ENCODE measurements around the gene IRF2BP2.

DNA sequence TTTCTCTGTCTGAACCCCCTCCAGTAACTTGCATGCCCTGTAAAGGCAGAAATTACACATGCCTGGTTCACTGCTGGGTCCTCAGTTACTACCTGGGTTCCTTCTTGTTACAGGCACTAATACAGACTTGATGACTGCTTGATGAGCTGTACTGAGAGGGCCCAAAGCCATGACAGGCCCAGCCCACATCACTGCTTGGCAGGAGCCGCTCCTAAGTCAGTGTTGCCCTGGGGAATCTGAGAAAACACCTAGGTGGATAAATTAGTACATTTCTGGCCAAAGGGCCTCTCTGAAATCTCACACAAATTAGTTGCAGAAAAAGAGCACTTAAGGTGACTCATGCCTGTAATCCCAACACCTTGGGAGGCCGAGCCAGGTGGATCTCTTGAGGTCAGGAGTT, 37.8 kb upstream of the IRF2BP2 start:
- TF ChIP-seq, protein P1, sequence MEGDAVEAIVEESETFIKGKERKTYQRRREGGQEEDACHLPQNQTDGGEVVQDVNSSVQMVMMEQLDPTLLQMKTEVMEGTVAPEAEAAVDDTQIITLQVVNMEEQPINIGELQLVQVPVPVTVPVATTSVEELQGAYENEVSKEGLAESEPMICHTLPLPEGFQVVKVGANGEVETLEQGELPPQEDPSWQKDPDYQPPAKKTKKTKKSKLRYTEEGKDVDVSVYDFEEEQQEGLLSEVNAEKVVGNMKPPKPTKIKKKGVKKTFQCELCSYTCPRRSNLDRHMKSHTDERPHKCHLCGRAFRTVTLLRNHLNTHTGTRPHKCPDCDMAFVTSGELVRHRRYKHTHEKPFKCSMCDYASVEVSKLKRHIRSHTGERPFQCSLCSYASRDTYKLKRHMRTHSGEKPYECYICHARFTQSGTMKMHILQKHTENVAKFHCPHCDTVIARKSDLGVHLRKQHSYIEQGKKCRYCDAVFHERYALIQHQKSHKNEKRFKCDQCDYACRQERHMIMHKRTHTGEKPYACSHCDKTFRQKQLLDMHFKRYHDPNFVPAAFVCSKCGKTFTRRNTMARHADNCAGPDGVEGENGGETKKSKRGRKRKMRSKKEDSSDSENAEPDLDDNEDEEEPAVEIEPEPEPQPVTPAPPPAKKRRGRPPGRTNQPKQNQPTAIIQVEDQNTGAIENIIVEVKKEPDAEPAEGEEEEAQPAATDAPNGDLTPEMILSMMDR (IDR thresholded peaks at IDR 0.05), result no peak
- no peak for TF ChIP-seq POLR2A (IDR thresholded peaks at IDR 0.05)

All from lower leg skin (tissue), 3 donors.